A549 (cell line): ENCODE data around the gene PITX1. TPM values are rescaled to one million over a fixed set of nuclear protein-coding genes. Genes with fewer than 3 reads are reported as not detected.

Experiments
- ATAC-seq, 2 experiments: fragments of 200-7000 bp in 1 of 2; fragments of >200 bp in 1 of 2; cut with Nextera tagmentation in 1 of 2; cut with Tn5 transposase in 1 of 2; 3 replicates each; pipeline versions ENCODE4 v1.8.0 to v1.9.1; 2018 to 2020; ENCODE audit warnings: mild to moderate bottlenecking in 1 of 2, moderate library complexity in 1 of 2
- CTCF ChIA-PET: fragments of 300-600 bp; sonication (Branson Sonifier 250); formaldehyde crosslinking; extraction: SDS; loops from one replicate; lab custom pipeline; 2021; ENCODE audit warnings: antibody characterized with exemption, inconsistent platforms; lab: Yijun Ruan, JAX
- POLR2A ChIA-PET: fragments of 350-600 bp; formaldehyde crosslinking; extraction: SDS; loops from one replicate; lab custom pipeline; 2021; ENCODE audit warnings: antibody characterized with exemption, inconsistent platforms; lab: Yijun Ruan, JAX
- DNase-seq, 2 experiments: peaks; one replicate each; pipeline versions ENCODE4 v3.0.0 to v3.0.0-alpha.2; 2011 to 2016; ENCODE audit warnings: low read depth in 1 of 2, low spot score in 1 of 2
- FAIRE-seq: peaks from 2 replicates; lab custom pipeline; 2011; peaks lifted over from hg19 to GRCh38; lab: Jason Lieb, UNC
- H3K27ac ChIP-seq, 2 experiments: fragments of >200 bp; sonication (Bioruptor Twin); formaldehyde crosslinking; 3 replicates each; pipeline ENCODE4 v1.5.1; 2016 to 2017
- H3K4me1 ChIP-seq: fragments of >200 bp; sonication (Bioruptor Twin); formaldehyde crosslinking; 3 replicates; pipeline ENCODE4 v1.6.1; 2016
- H3K4me2 ChIP-seq: fragments of >200 bp; sonication (Bioruptor Twin); formaldehyde crosslinking; 3 replicates; pipeline ENCODE4 v1.6.1; 2016
- H3K4me3 ChIP-seq: fragments of >200 bp; sonication (Bioruptor Twin); formaldehyde crosslinking; 3 replicates; pipeline ENCODE4 v1.5.1; 2016
- H3K9me3 ChIP-seq: fragments of >200 bp; sonication (Bioruptor Twin); formaldehyde crosslinking; 3 replicates; pipeline ENCODE4 v1.6.1; 2016
- CHD2 ChIP-seq: fragments of 150-350 bp; IDR thresholded peaks from 2 replicates; pipeline ENCODE4 v1.6.1; 2014; ENCODE audit warnings: low read length; ENCODE audit not compliant: partially characterized antibody
- FOSB ChIP-seq: fragments of 250-450 bp; sonication (Bioruptor Pico); IDR thresholded peaks from 2 replicates; pipeline ENCODE4 v1.5.0; 2020; ENCODE audit warnings: mild to moderate bottlenecking, moderate library complexity
- HOXA7 ChIP-seq: fragments of 250-450 bp; sonication (Bioruptor Pico); IDR thresholded peaks from 2 replicates; pipeline ENCODE4 v1.5.0; 2020; ENCODE audit warnings: mild to moderate bottlenecking, moderate library complexity
- HOXB5 ChIP-seq: fragments of 250-450 bp; sonication (Bioruptor Pico); IDR thresholded peaks from 2 replicates; pipeline ENCODE4 v1.5.0; 2020; ENCODE audit warnings: mild to moderate bottlenecking, moderate library complexity
- JUNB ChIP-seq: fragments of >200 bp; sonication (Bioruptor Twin); formaldehyde crosslinking; IDR thresholded peaks from 2 replicates; pipeline ENCODE4 v1.6.1; 2016
- MAFK ChIP-seq: fragments of 450-650 bp; IDR thresholded peaks from 2 replicates; pipeline ENCODE4 v1.6.1; 2014; ENCODE audit not compliant: partially characterized antibody
- NFE2L2 ChIP-seq: fragments of 150-350 bp; conservative IDR thresholded peaks from 2 replicates; pipeline ENCODE4 v1.6.1; 2014; ENCODE audit warnings: low read length
- NPAS2 ChIP-seq: fragments of 250-450 bp; sonication (Bioruptor Pico); IDR thresholded peaks from 2 replicates; pipeline ENCODE4 v1.8.0; 2022; ENCODE audit warnings: mild to moderate bottlenecking, moderate library complexity, borderline replicate concordance
- PHF8 ChIP-seq: fragments of 200-600 bp; sonication (generic); IDR thresholded peaks from 2 replicates; pipeline ENCODE4 v1.6.1; 2016; ENCODE audit warnings: low read depth, mild to moderate bottlenecking, antibody characterized with exemption, moderate library complexity, borderline replicate concordance
- POLR2A ChIP-seq: IDR thresholded peaks from 2 replicates; pipeline ENCODE4 v1.6.1; 2012; ENCODE audit warnings: mild to moderate bottlenecking, low read length
- RCOR1 ChIP-seq: fragments of 150-350 bp; IDR thresholded peaks from 2 replicates; pipeline ENCODE4 v1.6.1; 2014; ENCODE audit warnings: antibody characterized with exemption, low read length, low read depth
- SMC3 ChIP-seq: fragments of >200 bp; sonication (Bioruptor Twin); formaldehyde crosslinking; IDR thresholded peaks from 3 replicates; pipeline ENCODE4 v1.6.1; 2018; ENCODE audit warnings: inconsistent platforms
- TFCP2L1 ChIP-seq: fragments of 250-450 bp; sonication (Bioruptor Pico); IDR thresholded peaks from 2 replicates; pipeline ENCODE4 v1.5.0; 2021; ENCODE audit warnings: mild to moderate bottlenecking
- ZC3H11A ChIP-seq: fragments of 450-650 bp; IDR thresholded peaks from 2 replicates; pipeline ENCODE4 v1.6.1; 2014; ENCODE audit warnings: antibody characterized with exemption, mild to moderate bottlenecking
- ZFP36 ChIP-seq: fragments of 450-650 bp; IDR thresholded peaks from 2 replicates; pipeline ENCODE4 v1.6.1; 2014; ENCODE audit warnings: borderline replicate concordance; ENCODE audit not compliant: partially characterized antibody
- WGBS: methylation state at CpG from one replicate; pipeline ENCODE4 v1.1.6; 2017; ENCODE audit errors: missing lambda C conversion rate; 5-methylcytosine and 5-hydroxymethylcytosine counted together
- polyA plus RNA-seq, 4 experiments: library from polyadenylated mRNA; depleted of rRNA in 3 of 4; stranded (reverse); fragments of >200 nt; fragmentation: RNase III in 1 of 4; extraction: RNeasy Plus Mini Kit Qiagen cat#74134 plus additional on column Dnase treatment in 1 of 4; gene quantifications; 2 replicates in 3 of 4; 3 replicates in 1 of 4; pipeline ENCODE4 v1.2.3, GENCODE V29; 2011 to 2017
- TF ChIP-seq, protein P1 (sequence below): IDR thresholded peaks from 2 replicates; pipeline ENCODE4 v1.6.1; 2012
- TF ChIP-seq, protein P2 (sequence below): IDR thresholded peaks from 2 replicates; pipeline ENCODE4 v1.6.1; 2012
- TF ChIP-seq, protein P3 (sequence below): fragments of >200 bp; sonication (Bioruptor Twin); formaldehyde crosslinking; IDR thresholded peaks from 3 replicates; pipeline ENCODE4 v1.6.1; 2016

The PITX1 gene
- polyA plus RNA-seq, 2 of the 4 experiments (the other 2 are of a cell fraction): 11.1 to 16.7 TPM

DNA sequence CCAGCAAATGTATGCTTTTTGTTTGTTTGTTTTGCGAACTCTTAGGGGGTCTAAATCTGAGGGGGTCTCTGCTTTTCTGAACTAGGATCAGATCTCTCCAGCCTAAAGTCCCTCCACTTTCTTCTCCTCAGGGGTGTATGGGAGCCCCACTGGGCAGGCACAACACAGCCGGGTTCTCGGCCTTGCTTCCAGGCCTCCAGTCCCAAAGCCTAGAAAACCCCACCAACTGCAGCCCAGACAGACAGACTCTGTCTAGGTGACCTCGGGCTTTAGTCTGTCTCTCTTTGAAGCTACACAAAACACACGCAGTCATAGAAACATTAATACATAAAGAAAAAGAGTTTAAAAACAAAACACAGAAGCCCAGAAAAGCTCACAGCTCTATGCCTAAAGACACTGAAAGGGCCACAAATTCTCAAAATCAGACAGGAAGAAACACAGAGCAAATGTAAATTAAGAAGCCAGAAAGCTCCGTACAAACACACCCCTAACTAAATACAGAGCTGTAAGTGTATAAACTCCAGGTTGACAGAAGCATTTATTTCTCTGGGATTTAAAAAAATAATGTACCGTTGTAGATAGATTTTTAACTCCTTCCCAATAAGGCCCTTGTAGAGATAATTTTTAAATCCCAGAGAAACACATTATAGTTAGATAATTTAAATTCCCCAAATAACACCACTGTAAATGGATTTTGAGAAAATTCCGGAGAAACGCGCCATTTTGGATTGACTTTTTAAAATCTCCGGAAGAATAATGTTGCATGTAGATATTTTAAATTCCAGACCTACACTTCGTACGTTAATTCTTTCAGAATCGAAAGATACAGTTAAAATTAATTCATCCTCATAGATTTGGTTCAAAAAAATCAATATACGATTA lies 2.0 kb downstream of the PITX1 start:
- FAIRE-seq: no peak
- peak overlapping the region; percentile 73 for H3K4me2 ChIP-seq
- no peak for TF ChIP-seq ZC3H11A
- no peak for TF ChIP-seq ZFP36
- no peak for TF ChIP-seq SMC3
- TF ChIP-seq HOXB5 (CRISPR knock-in tag): no peak
- no peak for TF ChIP-seq TFCP2L1 (CRISPR knock-in tag)
- TF ChIP-seq NPAS2: no peak
- TF ChIP-seq, all 56 proteins: peak for 0
- DNase-seq (no peak), ATAC-seq (no peak)
- peak overlapping the region; percentile 89 to 96 for H3K27ac ChIP-seq
- ChIA-PET POLR2A (interaction anchor here (0.6 kb wide), 1 partner anchor 160 kb away, joined by 3 read pairs; no protein-coding TSS in a partner anchor), CTCF (interaction anchor here (1.2 to 2.1 kb wide), 5 partner anchors 7 to 318 kb away, joined by 3 to 6 read pairs (median 3); no protein-coding TSS in a partner anchor)
- peaks cover 13% of the 10 kb centered on the region for H3K4me1 ChIP-seq
- H3K4me3 ChIP-seq: peak overlapping the region; percentile 65
- no peaks in the 10 kb centered on the region for H3K9me3 ChIP-seq
- 26% methylated on average over 15 of the region's 15 CpGs for WGBS

DNA sequence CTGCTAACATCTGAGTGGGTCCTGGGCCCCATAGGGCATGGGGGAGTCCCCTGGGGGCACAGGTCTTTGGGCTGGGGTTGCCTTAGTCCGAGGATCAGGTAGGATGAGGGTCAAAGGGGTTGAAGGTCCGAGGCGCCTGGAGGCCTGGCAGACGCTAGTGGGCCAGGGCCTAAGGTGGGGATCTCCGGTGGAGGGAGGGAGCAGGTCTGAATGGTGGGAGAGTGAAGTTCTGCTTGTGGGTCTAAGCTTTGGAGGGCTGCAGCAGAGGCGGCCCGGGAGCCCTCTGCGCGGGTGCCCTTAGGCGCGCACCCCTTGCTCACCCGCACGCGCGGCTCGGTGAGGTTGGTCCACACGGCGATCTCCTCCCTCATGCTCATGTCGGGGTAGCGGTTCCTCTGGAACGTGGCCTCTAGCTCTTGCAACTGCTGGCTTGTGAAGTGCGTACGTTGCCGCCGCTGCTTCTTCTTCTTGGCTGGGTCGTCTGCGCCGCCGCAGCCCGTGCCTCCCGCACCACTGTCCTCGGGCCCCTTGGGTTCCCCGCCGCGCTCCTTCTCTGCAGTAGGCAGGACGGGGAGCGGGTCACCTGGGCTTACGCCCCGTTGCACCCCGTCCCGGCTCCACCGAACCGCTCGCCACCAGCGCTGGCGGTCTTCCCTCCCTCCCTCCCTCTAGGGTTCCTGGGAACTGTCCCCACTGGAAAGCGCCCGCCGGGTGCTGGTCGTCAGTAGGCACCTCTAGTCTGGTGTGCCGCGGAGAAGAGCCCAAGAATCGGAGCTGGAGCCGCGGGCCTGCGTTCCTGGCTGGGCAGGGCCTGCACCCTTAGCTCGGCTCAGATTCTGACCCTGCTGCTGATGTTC lies 2.8 kb downstream of the PITX1 start:
- 95% methylated on average over 57 of the region's 57 CpGs for WGBS
- DNase-seq (no peak), FAIRE-seq (no peak), ATAC-seq (no peak)
- Histone ChIP-seq H3K9me3 (no peaks in the 10 kb centered on the region), H3K4me2 (peak overlapping the region; percentile 73), H3K27ac (peak overlapping the region in 1 of 2 experiments; percentile 96; a peak in 4 of 6 replicates), H3K4me3 (no peak overlapping the region), H3K4me1 (peaks cover 18% of the 10 kb centered on the region)
- CTCF ChIA-PET: interaction anchor here (2.1 kb wide), 1 partner anchor 160 kb away, joined by 6 read pairs; no protein-coding TSS in a partner anchor
- POLR2A ChIA-PET: interaction anchor here (0.6 kb wide), 1 partner anchor 160 kb away, joined by 3 read pairs; no protein-coding TSS in a partner anchor
- TF ChIP-seq HOXA7 (CRISPR knock-in tag): no peak
- TF ChIP-seq MAFK: no peak
- TF ChIP-seq, protein P1, sequence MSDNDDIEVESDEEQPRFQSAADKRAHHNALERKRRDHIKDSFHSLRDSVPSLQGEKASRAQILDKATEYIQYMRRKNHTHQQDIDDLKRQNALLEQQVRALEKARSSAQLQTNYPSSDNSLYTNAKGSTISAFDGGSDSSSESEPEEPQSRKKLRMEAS: no peak
- TF ChIP-seq FOSB: no peak
- TF ChIP-seq, protein P2, sequence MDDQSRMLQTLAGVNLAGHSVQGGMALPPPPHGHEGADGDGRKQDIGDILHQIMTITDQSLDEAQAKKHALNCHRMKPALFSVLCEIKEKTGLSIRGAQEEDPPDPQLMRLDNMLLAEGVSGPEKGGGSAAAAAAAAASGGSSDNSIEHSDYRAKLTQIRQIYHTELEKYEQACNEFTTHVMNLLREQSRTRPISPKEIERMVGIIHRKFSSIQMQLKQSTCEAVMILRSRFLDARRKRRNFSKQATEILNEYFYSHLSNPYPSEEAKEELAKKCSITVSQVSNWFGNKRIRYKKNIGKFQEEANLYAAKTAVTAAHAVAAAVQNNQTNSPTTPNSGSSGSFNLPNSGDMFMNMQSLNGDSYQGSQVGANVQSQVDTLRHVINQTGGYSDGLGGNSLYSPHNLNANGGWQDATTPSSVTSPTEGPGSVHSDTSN: no peak
- no peak for TF ChIP-seq PHF8
- TF ChIP-seq RCOR1: no peak
- TF ChIP-seq, protein P3, sequence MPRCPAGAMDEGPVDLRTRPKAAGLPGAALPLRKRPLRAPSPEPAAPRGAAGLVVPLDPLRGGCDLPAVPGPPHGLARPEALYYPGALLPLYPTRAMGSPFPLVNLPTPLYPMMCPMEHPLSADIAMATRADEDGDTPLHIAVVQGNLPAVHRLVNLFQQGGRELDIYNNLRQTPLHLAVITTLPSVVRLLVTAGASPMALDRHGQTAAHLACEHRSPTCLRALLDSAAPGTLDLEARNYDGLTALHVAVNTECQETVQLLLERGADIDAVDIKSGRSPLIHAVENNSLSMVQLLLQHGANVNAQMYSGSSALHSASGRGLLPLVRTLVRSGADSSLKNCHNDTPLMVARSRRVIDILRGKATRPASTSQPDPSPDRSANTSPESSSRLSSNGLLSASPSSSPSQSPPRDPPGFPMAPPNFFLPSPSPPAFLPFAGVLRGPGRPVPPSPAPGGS: no peak
- TF ChIP-seq SMC3: no peak

DNA sequence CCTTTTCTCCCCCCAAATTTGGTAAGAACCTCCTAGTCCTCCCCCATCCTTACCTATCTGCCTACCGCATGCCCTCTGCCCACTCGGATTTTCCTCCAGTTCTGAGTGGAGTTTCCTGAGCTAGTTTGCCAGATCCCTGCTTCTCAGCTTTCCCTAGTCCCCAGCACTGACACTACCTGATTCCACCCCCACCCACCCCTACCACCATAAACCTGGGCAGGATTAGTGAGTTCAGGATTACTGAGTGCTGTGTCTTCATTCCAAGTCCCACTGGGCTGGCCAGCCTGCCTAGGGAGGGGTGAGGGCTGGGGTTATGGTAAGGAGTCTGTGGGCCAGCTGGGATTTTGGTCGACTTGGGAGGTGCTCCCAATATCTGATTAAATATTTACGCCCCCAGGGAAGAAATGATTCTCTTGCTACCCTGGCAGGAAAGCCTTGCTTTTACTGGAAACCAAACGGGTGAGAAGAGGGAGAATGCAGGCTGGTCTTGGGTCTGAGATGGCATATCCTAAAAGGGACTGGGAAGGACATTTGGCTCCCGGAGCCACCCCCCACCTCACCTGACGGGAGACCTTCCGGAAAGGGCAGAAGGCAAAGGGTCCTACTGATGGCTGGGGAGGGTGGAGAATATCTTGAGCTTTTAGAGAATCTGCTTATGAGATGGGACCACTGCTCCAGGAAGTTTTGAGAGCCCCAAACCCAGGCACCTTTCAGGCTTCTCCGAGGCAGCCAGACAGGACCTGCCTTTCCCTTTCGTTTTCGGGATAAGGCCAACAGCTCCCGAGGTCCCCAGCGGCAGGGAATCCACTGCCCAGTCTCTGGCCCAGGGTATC lies 3.7 kb downstream of the PITX1 start:
- ATAC-seq (no peak), DNase-seq (no peak), FAIRE-seq (no peak)
- Histone ChIP-seq H3K4me2 (no peak overlapping the region), H3K4me1 (peaks cover 26% of the 10 kb centered on the region), H3K9me3 (no peaks in the 10 kb centered on the region), H3K4me3 (no peak overlapping the region), H3K27ac (0 out of 6 replicates have a peak overlapping the region, but pooled peaks of 1 of the 2 experiments have one; percentile 6)
- WGBS: 91% methylated on average over 13 of the region's 13 CpGs
- TF ChIP-seq SMC3 (no peak), POLR2A (no peak), CHD2 (no peak), RCOR1 (no peak), JUNB (no peak), NFE2L2 (no peak)
- ChIA-PET POLR2A (no interaction called here), CTCF (interaction anchor here (2.1 kb wide), 1 partner anchor 161 kb away, joined by 6 read pairs; no protein-coding TSS in a partner anchor)
